Suprapubic skin (tissue), 4 donors: Measurements from ENCODE around the gene ACTR1A. TPM values are rescaled to one million over a fixed set of nuclear protein-coding genes. Genes with fewer than 3 reads are reported as not detected.

ENCODE experiments used
- DNase-seq, 2 donors: peaks; one replicate each; pipeline ENCODE4 v3.0.0-alpha.2; 2019; ENCODE audit warnings: low spot score in 2 of 2
- H3K27ac ChIP-seq: fragments of 200-600 bp; sonication (generic); one replicate; pipeline ENCODE4 v1.5.1; 2019
- H3K27me3 ChIP-seq: fragments of 200-600 bp; sonication (generic); one replicate; pipeline ENCODE4 v1.5.1; 2019
- H3K36me3 ChIP-seq: fragments of 200-600 bp; sonication (generic); one replicate; pipeline ENCODE4 v1.5.1; 2019
- H3K4me1 ChIP-seq: fragments of 200-600 bp; sonication (generic); one replicate; pipeline ENCODE4 v1.5.1; 2019
- H3K4me3 ChIP-seq: fragments of 200-600 bp; sonication (generic); one replicate; pipeline ENCODE4 v1.5.1; 2019; ENCODE audit warnings: mild to moderate bottlenecking
- H3K9me3 ChIP-seq: fragments of 200-600 bp; sonication (generic); one replicate; pipeline ENCODE4 v1.5.1; 2019
- CTCF ChIP-seq, 2 donors: fragments of 200-600 bp in 1 of 2; fragments of 450-650 bp in 1 of 2; sonication (generic) in 1 of 2; IDR thresholded peaks; one replicate each; pipeline ENCODE4 v1.5.1; 2016 to 2019; ENCODE audit warnings: antibody characterized with exemption in 2 of 2, mild to moderate bottlenecking in 1 of 2, moderate library complexity in 1 of 2
- EP300 ChIP-seq: sonication (generic); formaldehyde crosslinking; IDR thresholded peaks from one replicate; pipeline ENCODE4 v1.6.1; 2017; ENCODE audit warnings: antibody characterized with exemption
- POLR2A ChIP-seq, 2 donors: fragments of 450-650 bp; IDR thresholded peaks; one replicate each; pipeline ENCODE4 v1.6.1; 2017; ENCODE audit warnings: antibody characterized with exemption in 2 of 2, mild to moderate bottlenecking in 2 of 2, moderate library complexity in 2 of 2
- POLR2AphosphoS5 ChIP-seq, 3 donors: sonication (generic); formaldehyde crosslinking; IDR thresholded peaks; one replicate each; pipeline ENCODE4 v1.6.1; 2017; ENCODE audit warnings: antibody characterized with exemption in 3 of 3
- WGBS: methylation state at CpG from one replicate; pipeline ENCODE4 v1.1.5; 2018; 5-methylcytosine and 5-hydroxymethylcytosine counted together
- total RNA-seq, 4 donors: library from RNA; depleted of rRNA; stranded (reverse); fragments of >200 nt; gene quantifications; one replicate each; pipeline ENCODE4 v1.1.0, GENCODE V29; 2016

ACTR1A gene
- total RNA-seq, result 100 to 1,000 TPM in 3 of 4 donors, 10 to 100 TPM in 1; 71.5 to 108 (median 105) TPM

DNA sequence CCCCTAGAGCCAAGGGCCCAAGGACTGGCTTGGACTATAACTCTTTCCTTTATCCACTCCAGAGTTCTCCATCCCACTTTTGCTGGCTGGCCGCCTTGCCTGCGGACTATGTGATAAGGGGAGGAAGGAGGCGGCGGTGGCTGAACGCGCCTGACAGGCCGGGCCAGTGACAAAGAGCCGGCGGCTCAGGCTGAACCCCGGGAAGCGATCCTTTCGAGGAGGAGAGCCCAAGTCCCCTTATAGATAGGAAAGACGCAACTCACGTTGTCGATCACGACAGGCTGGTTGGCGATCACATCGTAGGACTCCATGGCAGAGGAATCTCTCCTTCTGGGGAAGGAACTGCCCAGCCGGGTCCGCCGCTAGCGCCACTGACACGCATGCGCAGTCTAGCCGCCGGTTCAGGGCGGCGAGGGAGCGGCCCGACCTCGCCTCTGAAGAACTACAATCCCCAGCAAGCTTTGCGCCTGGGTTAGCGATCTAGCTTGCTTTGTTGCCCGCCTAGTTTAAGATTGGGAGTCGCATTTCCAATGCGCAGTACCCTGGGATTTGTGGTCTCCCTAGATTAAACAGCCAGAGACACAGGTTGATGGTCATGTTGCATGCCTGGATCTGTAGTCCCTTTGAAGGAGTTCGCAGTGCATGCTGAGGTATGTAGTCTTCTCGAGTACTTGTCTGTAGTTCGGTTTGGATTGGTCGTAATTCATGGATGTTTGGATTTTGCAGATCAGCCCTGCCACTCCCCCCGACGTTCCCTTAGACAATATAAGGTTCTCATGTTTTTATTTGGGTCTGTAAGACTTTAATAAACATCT is at the start of gene ACTR1A:
Gene ACTR1A (minus strand): TSS at position 376 of the 815 bp plus-strand sequence. CDS start 65 bp downstream, at position 311.
- no peaks in the 10 kb centered on the region for H3K27me3 ChIP-seq
- peak within 1 kb of the TSS; percentile 100 for H3K4me3 ChIP-seq
- TF ChIP-seq POLR2A (IDR thresholded peaks at IDR 0.05) (peak in 1 of 2 donors; percentile 77), EP300 (no peak), POLR2AphosphoS5 (IDR thresholded peaks at IDR 0.05) (peak in 2 of 3 donors; percentile 5 to 91), CTCF (IDR thresholded peaks at IDR 0.05) (no peak)
- H3K4me1 ChIP-seq, result peaks cover 71% of the 10 kb centered on the region
- peak; percentile 96 to 97 for DNase-seq
- H3K9me3 ChIP-seq, result no peaks in the 10 kb centered on the region
- WGBS, result under 1% methylated on average over 23 of the region's 42 CpGs
- peak within 1 kb of the TSS; percentile 86 for H3K27ac ChIP-seq
- no peaks in the 10 kb centered on the region for H3K36me3 ChIP-seq

DNA sequence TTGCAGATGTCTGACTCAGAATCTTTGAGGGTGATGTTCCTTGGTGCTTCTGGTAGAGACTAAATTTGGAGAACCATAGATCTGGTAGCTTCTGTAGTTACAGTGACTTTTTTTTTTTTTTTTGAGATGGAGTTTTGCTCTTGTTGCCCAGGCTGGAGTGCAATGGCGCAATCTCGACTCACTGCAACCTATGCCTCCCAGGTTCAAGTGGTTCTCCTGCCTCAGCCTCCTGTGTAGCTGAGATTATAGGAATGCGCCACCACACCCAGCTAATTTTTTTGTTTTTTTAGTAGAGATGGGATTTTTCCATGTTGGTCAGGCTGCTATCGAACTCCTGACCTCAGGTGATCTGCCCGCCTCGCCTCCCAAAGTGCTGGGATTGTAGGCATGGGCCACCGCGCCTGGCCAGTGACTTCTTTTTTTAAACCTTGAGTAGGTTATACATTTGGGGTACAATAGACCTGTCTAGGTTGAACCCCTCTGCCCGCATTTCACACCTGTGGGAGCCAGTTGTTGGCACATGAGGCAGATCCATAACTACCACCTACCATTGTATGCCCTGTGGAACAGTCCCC is 48.2 kb upstream of the ACTR1A start:
- TF ChIP-seq CTCF (IDR thresholded peaks at IDR 0.05) (no peak), EP300 (no peak), POLR2AphosphoS5 (IDR thresholded peaks at IDR 0.05) (no peak), POLR2A (IDR thresholded peaks at IDR 0.05) (no peak)

DNA sequence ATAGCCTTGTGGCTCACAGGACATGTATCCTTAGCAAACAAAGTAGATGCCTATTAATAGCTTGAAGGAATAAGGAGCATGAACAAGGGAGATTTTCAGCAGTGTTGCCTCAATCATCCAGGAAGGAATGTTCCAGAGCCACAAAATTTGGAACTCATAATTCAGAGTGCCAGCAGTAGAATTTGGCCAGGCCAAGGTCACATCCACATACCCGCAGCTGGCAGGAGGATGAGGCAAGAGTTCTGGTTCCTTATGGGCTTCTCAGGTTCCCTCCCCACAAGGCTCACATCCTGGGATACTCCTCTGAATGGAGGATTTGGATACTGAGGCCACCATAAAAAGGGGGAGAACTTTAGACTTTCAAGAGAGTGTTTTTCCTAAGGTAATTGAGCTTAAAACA is 47.0 kb upstream of the ACTR1A start:
- 86% methylated on average over 1 of the region's 1 CpG for WGBS
- DNase-seq, result no peak
- H3K27ac ChIP-seq, result no peak overlapping the region
- no peak overlapping the region for H3K4me3 ChIP-seq
- no peak for TF ChIP-seq POLR2AphosphoS5 (IDR thresholded peaks at IDR 0.05)
- TF ChIP-seq EP300, result no peak
- TF ChIP-seq POLR2A (IDR thresholded peaks at IDR 0.05), result no peak
- no peak for TF ChIP-seq CTCF (IDR thresholded peaks at IDR 0.05)
- H3K4me1 ChIP-seq, result peaks cover 12% of the 10 kb centered on the region
- no peaks in the 10 kb centered on the region for H3K9me3 ChIP-seq
- peaks cover 19% of the 10 kb centered on the region for H3K36me3 ChIP-seq
- H3K27me3 ChIP-seq, result no peaks in the 10 kb centered on the region

More for the DNA sequence above, 48.2 kb upstream of the ACTR1A start:
- peaks cover 19% of the 10 kb centered on the region for H3K36me3 ChIP-seq
- H3K4me1 ChIP-seq, result peaks cover 15% of the 10 kb centered on the region
- H3K4me3 ChIP-seq, result no peak overlapping the region
- no peak overlapping the region for H3K27ac ChIP-seq
- WGBS, result 98% methylated on average over 9 of the region's 9 CpGs
- no peaks in the 10 kb centered on the region for H3K27me3 ChIP-seq
- no peaks in the 10 kb centered on the region for H3K9me3 ChIP-seq
- no peak for DNase-seq

GRCh38 chr10:102546606-102547320 is 44.3 kb upstream of the ACTR1A start:
- Histone ChIP-seq H3K4me1 (peaks cover 12% of the 10 kb centered on the region), H3K36me3 (peaks cover 15% of the 10 kb centered on the region), H3K4me3 (no peak overlapping the region), H3K27ac (no peak overlapping the region), H3K27me3 (no peaks in the 10 kb centered on the region), H3K9me3 (no peaks in the 10 kb centered on the region)
- WGBS, result 57% methylated on average over 10 of the region's 12 CpGs
- DNase-seq, result no peak
- TF ChIP-seq POLR2A (IDR thresholded peaks at IDR 0.05) (no peak), POLR2AphosphoS5 (IDR thresholded peaks at IDR 0.05) (no peak), EP300 (no peak), CTCF (IDR thresholded peaks at IDR 0.05) (no peak)

DNA sequence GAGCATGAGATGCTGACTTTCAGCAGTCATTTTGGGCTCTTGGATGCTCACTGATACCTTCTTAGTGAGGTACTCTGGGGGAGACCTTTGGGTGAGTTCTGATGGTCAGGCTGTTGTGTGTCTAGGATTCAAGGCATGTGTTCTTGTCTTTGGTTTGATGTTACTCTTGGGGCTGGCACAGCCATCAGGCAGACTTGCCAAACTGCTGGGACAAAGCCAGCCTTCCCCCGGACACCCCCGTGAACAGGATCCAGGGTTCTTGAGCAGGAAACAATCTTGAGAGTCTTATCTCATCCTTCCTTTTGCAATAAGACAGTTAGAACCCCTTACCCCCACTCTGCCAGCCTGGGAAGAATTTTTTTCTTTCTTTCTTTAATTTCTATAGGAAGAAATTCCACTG is 43.5 kb upstream of the ACTR1A start:
- Histone ChIP-seq H3K27me3 (no peaks in the 10 kb centered on the region), H3K36me3 (peaks cover 10% of the 10 kb centered on the region), H3K4me3 (no peak overlapping the region), H3K9me3 (no peaks in the 10 kb centered on the region), H3K4me1 (peaks cover 12% of the 10 kb centered on the region), H3K27ac (no peak overlapping the region)
- TF ChIP-seq POLR2A (IDR thresholded peaks at IDR 0.05) (no peak), EP300 (no peak), CTCF (IDR thresholded peaks at IDR 0.05) (no peak), POLR2AphosphoS5 (IDR thresholded peaks at IDR 0.05) (no peak)
- WGBS, result 11% methylated on average over 2 of the region's 2 CpGs
- no peak for DNase-seq
